GM19455 (cell line): ENCODE data around the gene ERFL.
"Not testable (repeated sequence)": the region's sequence is repeated elsewhere in the genome, so short reads cannot be mapped to it uniquely, and the experiment has no call there.

Experiments
- ATAC-seq: cut with Tn5 transposase; IDR thresholded peaks from one replicate; pipeline ENCODE4 v1.9.1; 2021; ENCODE audit not compliant: unreplicated experiment

Gene ERFL

DNA sequence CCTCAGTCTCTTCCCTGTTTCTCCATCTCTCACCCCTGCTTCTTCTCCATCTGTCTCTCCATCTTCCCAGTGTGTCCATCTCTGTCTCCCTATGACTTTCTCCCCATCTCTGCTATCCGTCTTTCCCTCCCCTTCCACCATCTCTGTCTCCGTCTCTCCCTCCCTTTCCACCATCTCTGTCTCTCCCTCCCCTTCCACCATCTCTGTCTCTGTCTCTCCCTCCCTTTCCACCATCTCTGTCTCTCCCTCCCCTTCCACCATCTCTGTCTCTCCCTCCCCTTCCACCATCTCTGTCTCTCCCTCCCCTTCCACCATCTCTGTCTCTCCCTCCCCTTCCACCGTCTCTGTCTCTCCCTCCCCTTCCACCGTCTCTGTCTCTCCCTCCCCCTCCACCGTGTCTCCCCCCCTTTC is 13.8 kb downstream of the ERFL start:
- not testable (repeated sequence) for ATAC-seq

- no peak for ATAC-seq
Observed at GRCh38 chr19:41913538-41914423, 14.5 kb downstream of the ERFL start.

- ATAC-seq, result no peak
Observed at GRCh38 chr19:41912899-41913537, 15.2 kb downstream of the ERFL start.

DNA sequence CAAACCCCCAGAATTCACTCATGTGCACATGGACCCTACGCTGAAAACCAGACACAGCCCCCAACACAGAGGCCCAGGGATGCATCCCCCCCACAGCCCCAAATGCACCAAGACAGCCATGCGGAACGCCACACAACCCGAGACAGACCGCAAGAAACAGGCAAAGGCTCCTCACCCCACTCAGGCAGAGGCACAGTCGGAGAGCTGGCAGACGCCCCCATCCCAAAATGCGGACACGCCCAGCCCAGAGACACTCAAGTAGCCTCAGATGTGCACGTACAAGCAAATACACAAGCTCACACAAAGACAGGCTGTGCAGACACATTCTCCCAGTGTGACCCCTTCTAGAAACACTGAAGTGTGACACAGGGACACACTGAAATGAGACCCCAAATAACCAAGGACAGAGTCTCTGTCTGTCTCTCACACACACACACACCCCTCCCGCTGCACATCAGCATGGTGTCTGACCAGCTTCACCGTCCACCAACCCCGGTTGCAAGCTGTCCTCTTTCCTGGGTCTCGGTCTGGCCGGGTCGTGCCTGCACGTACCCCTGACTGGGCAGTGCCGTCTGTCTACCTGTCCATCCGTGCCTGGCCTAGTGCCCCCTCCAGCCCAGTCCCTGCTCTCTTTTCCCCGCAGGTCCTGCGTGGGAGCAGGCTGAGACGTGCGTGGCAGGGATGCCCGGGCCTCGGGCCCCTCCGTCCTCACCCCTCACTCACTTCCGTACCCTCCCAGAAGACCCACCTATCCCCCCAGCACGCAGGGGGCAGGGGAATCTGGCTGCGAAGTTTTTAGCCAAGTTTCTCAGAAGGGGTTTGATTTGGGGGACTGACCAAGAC is 16.1 kb downstream of the ERFL start:
- no peak for ATAC-seq

- ATAC-seq, result no peak
Observed at GRCh38 chr19:41910992-41911888, 17.0 kb downstream of the ERFL start.

DNA sequence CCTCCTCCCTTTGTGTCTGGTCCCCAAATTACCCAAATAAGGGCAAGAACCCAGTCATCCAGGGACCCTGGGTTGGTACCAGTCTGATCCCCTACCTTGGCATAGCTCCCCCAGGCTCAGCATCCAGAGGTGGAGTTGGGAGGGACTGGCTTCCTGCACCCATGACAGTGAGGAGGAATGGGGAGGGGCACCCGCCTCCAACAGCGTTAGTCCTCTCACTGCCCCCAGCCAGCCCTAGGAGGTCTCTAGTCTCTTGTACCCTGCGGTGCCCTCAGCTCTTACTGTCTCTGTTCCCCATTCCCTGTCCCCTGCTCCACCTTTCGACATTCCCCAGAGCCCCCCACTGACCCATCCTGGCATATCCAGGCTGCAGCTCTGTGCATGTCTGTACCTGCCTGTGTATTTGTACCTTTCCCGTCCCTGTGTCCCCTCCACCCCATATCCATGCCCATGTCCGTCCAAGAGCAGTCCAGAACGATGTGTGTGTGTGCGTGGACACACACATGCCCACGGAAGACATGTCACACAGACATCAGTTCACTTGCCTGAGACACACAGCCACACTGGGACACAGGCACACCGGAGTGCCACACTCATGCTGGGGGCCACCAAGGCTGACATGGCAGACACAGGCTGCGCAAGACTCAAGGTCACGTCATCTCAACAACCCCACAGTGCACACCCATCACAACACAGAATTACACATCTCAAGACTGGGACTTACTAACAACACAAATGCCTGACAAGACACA is 17.8 kb downstream of the ERFL start:
- ATAC-seq, result no peak

DNA sequence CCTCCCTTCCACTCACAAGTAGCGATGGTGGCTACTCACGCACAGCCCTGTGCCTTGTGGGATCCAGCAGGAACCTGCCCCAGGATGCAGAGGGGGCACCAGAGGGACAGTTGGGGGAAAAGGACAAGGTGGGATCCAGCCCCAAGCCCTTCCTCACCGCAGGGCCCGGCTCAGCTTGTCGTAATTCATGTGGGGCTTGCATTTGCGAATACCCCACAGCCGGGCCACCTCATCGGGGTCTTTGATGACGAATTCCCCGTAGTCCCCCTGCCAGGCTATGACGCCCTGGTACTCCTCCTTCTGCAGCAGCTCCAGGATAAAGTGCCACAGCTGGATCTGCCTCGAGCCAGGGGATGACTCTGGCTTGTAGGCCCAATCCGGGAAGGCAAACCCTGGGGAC is 18.5 kb downstream of the ERFL start:
- ATAC-seq, result no peak

DNA sequence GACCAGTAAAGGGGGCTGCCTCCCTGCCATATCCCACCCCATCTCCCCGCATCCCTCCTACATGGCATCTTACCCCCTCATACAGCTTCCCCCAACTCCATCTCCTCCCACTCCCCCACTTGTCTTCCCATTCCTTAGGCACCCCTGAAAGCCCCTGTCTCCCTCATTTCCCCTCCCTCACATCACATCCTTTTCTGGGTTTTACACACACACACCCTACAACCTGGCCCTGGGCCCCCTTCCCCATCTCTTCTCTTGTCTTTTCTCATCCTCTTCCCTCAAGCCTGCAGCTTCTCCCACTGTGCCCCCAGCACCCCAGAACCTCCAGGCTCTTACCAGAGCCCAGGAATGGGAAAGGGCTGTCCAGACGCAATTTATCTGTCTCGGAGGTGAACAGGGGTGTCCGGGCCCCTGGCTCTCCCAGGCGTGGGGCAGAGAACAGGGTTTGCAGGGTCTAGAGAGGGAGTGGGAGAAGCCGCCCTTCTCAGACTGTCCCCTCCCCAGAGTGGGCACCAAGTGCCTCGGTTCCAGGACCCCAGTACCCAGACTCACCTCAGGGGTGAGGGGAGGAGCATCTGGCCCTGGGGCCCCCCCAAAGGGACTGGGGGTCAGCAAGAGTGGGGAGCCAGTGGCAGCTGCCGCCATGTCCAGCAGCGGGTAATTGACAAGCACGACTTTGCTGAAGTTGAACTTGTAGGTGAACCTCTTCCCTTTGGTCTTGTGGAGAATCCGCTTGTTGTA is 19.4 kb downstream of the ERFL start:
- ATAC-seq, result no peak

DNA sequence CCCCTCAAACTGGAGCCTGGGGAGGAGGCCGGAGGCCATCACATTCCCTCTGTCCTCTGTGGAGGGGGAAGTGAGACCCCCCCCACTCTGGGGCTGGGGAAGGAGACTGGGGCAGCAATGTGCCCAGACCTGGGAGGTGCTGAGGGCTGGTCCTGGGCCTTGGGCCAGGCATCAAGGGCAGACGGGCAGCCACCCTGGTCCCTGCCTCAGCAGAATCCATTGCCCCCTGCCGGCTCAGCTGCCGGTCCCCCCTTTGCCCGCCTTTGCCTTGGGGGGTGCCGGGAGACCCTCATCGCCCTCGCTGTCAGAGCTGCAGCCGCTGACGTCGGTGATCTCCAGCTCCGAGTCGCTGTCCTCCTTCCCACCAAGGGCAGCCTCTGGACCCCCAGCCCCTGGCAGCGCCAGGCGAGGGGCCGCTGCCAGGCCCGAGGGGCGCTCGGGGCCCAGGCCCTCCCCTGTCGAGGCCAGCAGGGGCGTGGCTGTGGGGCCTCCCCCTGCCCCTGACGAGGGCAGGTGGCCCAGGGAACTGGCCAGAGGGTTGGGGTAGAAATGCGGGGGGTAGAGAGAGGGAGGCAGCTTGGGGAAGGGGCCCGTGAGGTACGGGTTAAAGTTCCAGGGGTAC is 20.1 kb downstream of the ERFL start:
- no peak for ATAC-seq

GRCh38 chr19:41906916-41907680 is 21.2 kb downstream of the ERFL start:
- ATAC-seq, result no peak

- no peak for ATAC-seq
Observed at GRCh38 chr19:41906271-41906670, 22.0 kb downstream of the ERFL start.

GRCh38 chr19:41905273-41906002 is 22.8 kb downstream of the ERFL start:
- ATAC-seq, result no peak

GRCh38 chr19:41904118-41904870 is 24.0 kb downstream of the ERFL start:
- no peak for ATAC-seq

DNA sequence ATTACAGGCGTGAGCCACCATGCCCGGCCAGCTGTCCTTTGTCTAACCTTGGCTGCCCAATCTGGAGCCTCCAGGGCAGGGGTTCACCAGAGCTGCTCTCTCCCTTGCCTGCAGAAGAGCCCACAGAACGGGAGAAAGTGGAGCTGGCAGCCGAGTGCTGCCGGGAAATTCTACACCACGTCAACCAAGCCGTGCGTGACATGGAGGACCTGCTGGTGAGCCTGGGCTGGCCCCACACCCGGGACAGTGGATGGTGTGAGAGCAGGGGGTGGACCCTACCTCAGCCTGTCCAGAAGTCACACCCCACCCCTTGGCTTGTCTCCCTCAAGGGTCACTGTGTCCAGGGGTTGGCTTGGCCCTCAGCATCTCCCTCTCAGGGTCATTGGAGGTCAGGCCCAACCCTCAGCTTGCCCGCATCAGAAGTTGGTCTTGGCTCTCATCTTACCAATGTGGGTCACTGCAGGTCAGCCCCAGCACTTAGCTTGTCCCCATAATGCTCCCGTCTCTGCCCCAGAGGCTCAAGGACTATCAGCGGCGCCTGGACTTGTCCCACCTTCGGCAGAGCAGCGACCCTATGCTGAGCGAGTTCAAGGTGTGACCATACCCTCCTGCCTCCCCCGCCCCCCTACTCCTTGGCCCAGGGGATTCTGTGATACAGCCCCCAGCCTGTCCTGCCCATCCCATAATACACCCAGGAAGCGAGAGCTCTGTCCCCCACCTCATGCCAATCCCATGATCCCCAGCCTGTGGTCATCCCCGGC is 24.9 kb downstream of the ERFL start:
- ATAC-seq, result no peak

DNA sequence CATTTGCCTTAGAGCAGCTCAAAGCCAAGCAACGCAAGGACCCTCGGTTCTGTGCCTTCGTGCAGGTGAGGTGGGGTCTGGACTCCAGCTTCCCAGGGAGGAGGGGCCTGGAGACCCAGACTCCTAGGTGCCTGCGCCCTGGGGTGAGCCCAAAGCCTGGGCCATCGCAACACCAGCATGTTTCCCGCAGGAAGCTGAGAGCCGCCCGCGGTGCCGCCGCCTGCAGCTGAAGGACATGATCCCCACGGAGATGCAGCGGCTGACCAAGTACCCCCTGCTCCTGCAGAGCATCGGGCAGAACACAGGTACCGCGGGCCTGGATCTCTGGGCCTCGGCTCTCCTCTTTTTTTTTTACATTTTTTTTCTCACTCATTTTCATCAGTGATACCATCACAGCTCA is 25.7 kb downstream of the ERFL start:
- no peak for ATAC-seq
